Measurements from ENCODE around the gene TEX53.

TEX53 gene

GRCh38 chr9:114695948-114696347 lies 38.3 kb upstream of the TEX53 start:
- Histone ChIP-seq H3K36me3 (no peaks in the 10 kb centered on the region), H3K9me3 (no peaks in the 10 kb centered on the region), H3K4me1 (no peaks in the 10 kb centered on the region), H3K27me3 (no peaks in the 10 kb centered on the region), H3K27ac (no peak overlapping the region), H3K4me3 (no peak overlapping the region)
- no peak for TF ChIP-seq CTCF (IDR thresholded peaks at IDR 0.05)
- DNase-seq = no peak
- intact Hi-C loops (cut with DNase I; ENCODE audit: low total_unique reads) = no loop called here

GRCh38 chr9:114694719-114695269 lies 37.2 kb upstream of the TEX53 start:
- Histone ChIP-seq H3K4me3 (no peak overlapping the region), H3K27ac (no peak overlapping the region), H3K36me3 (no peaks in the 10 kb centered on the region), H3K4me1 (no peaks in the 10 kb centered on the region), H3K27me3 (no peaks in the 10 kb centered on the region), H3K9me3 (no peaks in the 10 kb centered on the region)
- no peak for TF ChIP-seq CTCF (IDR thresholded peaks at IDR 0.05)
- no peak for DNase-seq
- intact Hi-C loops (cut with DNase I; ENCODE audit: low total_unique reads) = no loop called here

- no peak overlapping the region for H3K27ac ChIP-seq
- no peaks in the 10 kb centered on the region for H3K27me3 ChIP-seq
- H3K4me3 ChIP-seq = no peak overlapping the region
- intact Hi-C loops (cut with DNase I; ENCODE audit: low total_unique reads) = no loop called here
- no peaks in the 10 kb centered on the region for H3K9me3 ChIP-seq
- H3K36me3 ChIP-seq = no peaks in the 10 kb centered on the region
- H3K4me1 ChIP-seq = no peaks in the 10 kb centered on the region
- TF ChIP-seq CTCF (IDR thresholded peaks at IDR 0.05) = no peak
- DNase-seq = no peak
Observed at GRCh38 chr9:114694146-114694545, 36.5 kb upstream of the TEX53 start.

GRCh38 chr9:114693248-114693855 lies 35.7 kb upstream of the TEX53 start:
- intact Hi-C loops (cut with DNase I; ENCODE audit: low total_unique reads) = no loop called here
- H3K27me3 ChIP-seq = no peaks in the 10 kb centered on the region
- no peak overlapping the region for H3K4me3 ChIP-seq
- no peaks in the 10 kb centered on the region for H3K9me3 ChIP-seq
- no peak for TF ChIP-seq CTCF (IDR thresholded peaks at IDR 0.05)
- no peaks in the 10 kb centered on the region for H3K4me1 ChIP-seq
- H3K27ac ChIP-seq = no peak overlapping the region
- DNase-seq = no peak
- no peaks in the 10 kb centered on the region for H3K36me3 ChIP-seq

GRCh38 chr9:114691956-114692295 lies 34.3 kb upstream of the TEX53 start:
- no peaks in the 10 kb centered on the region for H3K36me3 ChIP-seq
- no peak overlapping the region for H3K4me3 ChIP-seq
- H3K4me1 ChIP-seq = no peaks in the 10 kb centered on the region
- H3K9me3 ChIP-seq = no peaks in the 10 kb centered on the region
- H3K27me3 ChIP-seq = no peaks in the 10 kb centered on the region
- intact Hi-C loops (cut with DNase I; ENCODE audit: low total_unique reads) = no loop called here
- no peak for DNase-seq
- no peak for TF ChIP-seq CTCF (IDR thresholded peaks at IDR 0.05)
- no peak overlapping the region for H3K27ac ChIP-seq
